ENCODE data around the gene KCNK7. TPM values are rescaled to one million over a fixed set of nuclear protein-coding genes. Genes with fewer than 3 reads are reported as not detected.
A peak's percentile ranks its signal among the peaks of the same experiment; 100 is the strongest.
"Not testable (repeated sequence)": the region's sequence is repeated elsewhere in the genome, so short reads cannot be mapped to it uniquely, and the experiment has no call there.

The KCNK7 gene
- polyA plus RNA-seq, 10 donors: 0.33 to 2.7 (median 1.1) TPM

GRCh38 chr11:65574811-65575567 lies 20.6 kb downstream of the KCNK7 start:
- no peak for DNase-seq

GRCh38 chr11:65574109-65574810 lies 21.3 kb downstream of the KCNK7 start:
- peak; percentile 93 to 98 (median 94) for DNase-seq

- no peak for DNase-seq
Measured at GRCh38 chr11:65573391-65574079, 22.1 kb downstream of the KCNK7 start.

- DNase-seq: peak; percentile 89 to 96 (median 94)
Measured at GRCh38 chr11:65572356-65573051, 23.1 kb downstream of the KCNK7 start, which contains the start of gene FAM89B. FAM89B (plus strand) TSS chr11:65572538; CDS start chr11:65572670, 132 bp downstream.

GRCh38 chr11:65571940-65572339 lies 23.7 kb downstream of the KCNK7 start:
- DNase-seq: peak in 1 of 3 donors; percentile 81

GRCh38 chr11:65571420-65571819 lies 24.2 kb downstream of the KCNK7 start:
- DNase-seq: no peak

GRCh38 chr11:65569973-65570918 lies 25.4 kb downstream of the KCNK7 start, which contains the start of gene ZNRD2:
ZNRD2 (plus strand) TSS chr11:65570477; CDS start chr11:65570492, 15 bp downstream.
- DNase-seq: peak; percentile 98 to 99 (median 98)

- DNase-seq: no peak
Measured at GRCh38 chr11:65569164-65569972, 26.2 kb downstream of the KCNK7 start.

GRCh38 chr11:65565624-65566453 lies 29.8 kb downstream of the KCNK7 start:
- DNase-seq: no peak

- not testable (repeated sequence) for DNase-seq
Measured at GRCh38 chr11:65564879-65565559, 30.6 kb downstream of the KCNK7 start.

GRCh38 chr11:65563601-65564000 lies 32.0 kb downstream of the KCNK7 start:
- DNase-seq: no peak

GRCh38 chr11:65562788-65563187 lies 32.8 kb downstream of the KCNK7 start:
- no peak for DNase-seq

- DNase-seq: no peak
Measured at GRCh38 chr11:65562020-65562419, 33.6 kb downstream of the KCNK7 start.

- DNase-seq: peak in 1 of 3 donors; percentile 85
Measured at GRCh38 chr11:65560555-65561418, 34.8 kb downstream of the KCNK7 start.

GRCh38 chr11:65559951-65560537 lies 35.6 kb downstream of the KCNK7 start:
- DNase-seq: peak in 1 of 3 donors; percentile 69

GRCh38 chr11:65559535-65559934 lies 36.1 kb downstream of the KCNK7 start:
- DNase-seq: peak in 1 of 3 donors; percentile 71

All from muscle of back (tissue), 11 donors.